H1 (cell line): ENCODE measurements around the gene ZAP70. TPM values are rescaled to one million over a fixed set of nuclear protein-coding genes. Genes with fewer than 3 reads are reported as not detected.

Source experiments
- CTCF ChIA-PET: fragments of 300-600 bp; sonication (Branson Sonifier 250); formaldehyde crosslinking; loops from one replicate; lab custom pipeline; 2021; ENCODE audit not compliant: partially characterized antibody; lab: Charles Lee
- POLR2A ChIA-PET: fragments of 300-600 bp; sonication (Branson Sonifier 250); formaldehyde crosslinking; loops from one replicate; lab custom pipeline; 2021; ENCODE audit warnings: inconsistent platforms; ENCODE audit not compliant: partially characterized antibody; lab: Charles Lee
- DNase-seq, 2 experiments: peaks; one replicate each; pipeline versions ENCODE4 v3.0.0 to v3.0.0-alpha.2; 2010 to 2022; ENCODE audit warnings: low spot score in 2 of 2, low read depth in 1 of 2, mixed read lengths in 1 of 2
- FAIRE-seq: peaks from 2 replicates; lab custom pipeline; 2011; peaks lifted over from hg19 to GRCh38; lab: Jason Lieb, UNC
- H2AFZ ChIP-seq: 2 replicates; pipeline ENCODE4 v1.8.1; 2012; ENCODE audit warnings: low read length, inconsistent platforms
- H2AK5ac ChIP-seq: 2 replicates; pipeline ENCODE4 v1.6.1; 2013; ENCODE audit warnings: low read depth, low read length
- H2BK120ac ChIP-seq: replicated peaks from 2 replicates; pipeline ENCODE3; 2013; ENCODE audit warnings: low read depth, low read length, inconsistent platforms
- H2BK12ac ChIP-seq: 2 replicates; pipeline ENCODE4 v1.6.1; 2013; ENCODE audit warnings: low read depth, low read length
- H2BK15ac ChIP-seq: 2 replicates; pipeline ENCODE4 v1.6.1; 2013; ENCODE audit warnings: low read length
- H2BK20ac ChIP-seq: 2 replicates; pipeline ENCODE4 v1.6.1; 2013; ENCODE audit warnings: low read length
- H2BK5ac ChIP-seq: 2 replicates; pipeline ENCODE4 v1.6.1; 2013; ENCODE audit warnings: low read depth, low read length
- H3K14ac ChIP-seq: 2 replicates; pipeline ENCODE4 v1.6.1; 2013; ENCODE audit warnings: inconsistent platforms; ENCODE audit not compliant: insufficient read length
- H3K18ac ChIP-seq: 2 replicates; pipeline ENCODE4 v1.6.1; 2013; ENCODE audit warnings: low read length; ENCODE audit errors: extremely low read depth
- H3K23ac ChIP-seq: 2 replicates; pipeline ENCODE4 v1.6.1; 2013; ENCODE audit warnings: inconsistent platforms; ENCODE audit not compliant: insufficient read length
- H3K23me2 ChIP-seq: 2 replicates; pipeline ENCODE4 v1.6.1; 2013; ENCODE audit warnings: low read depth, low read length
- H3K27ac ChIP-seq: 2 replicates; pipeline ENCODE4 v1.6.1; 2011; ENCODE audit warnings: low read depth, low read length, inconsistent platforms
- H3K27me3 ChIP-seq, 4 experiments: replicated peaks in 1 of 4; 1 replicate in 1 of 4; 2 replicates in 3 of 4; pipeline versions ENCODE4 v1.6.1 to v1.8.1; 2011 to 2013; ENCODE audit warnings: low read length in 3 of 4, mild to moderate bottlenecking in 3 of 4, inconsistent platforms in 2 of 4, mixed read lengths in 2 of 4, moderate library complexity in 1 of 4; ENCODE audit not compliant: control insufficient read depth in 3 of 4, insufficient read depth in 3 of 4; ENCODE audit errors: extremely low read depth in 1 of 4
- H3K36me3 ChIP-seq, 4 experiments: 2 replicates each; pipeline versions ENCODE4 v1.6.1 to v1.8.1; 2011 to 2013; ENCODE audit warnings: mild to moderate bottlenecking in 4 of 4, low read length in 3 of 4, moderate library complexity in 2 of 4, control low read depth in 1 of 4, inconsistent platforms in 1 of 4; ENCODE audit not compliant: insufficient read depth in 4 of 4, control insufficient read depth in 2 of 4
- H3K4ac ChIP-seq: replicated peaks from 2 replicates; pipeline ENCODE3; 2013; ENCODE audit warnings: low read length, low read depth, mixed read lengths, inconsistent platforms; ENCODE audit not compliant: insufficient read length
- H3K4me1 ChIP-seq, 4 experiments: replicated peaks in 1 of 4; 1 replicate in 1 of 4; 2 replicates in 3 of 4; pipeline versions ENCODE4 v1.6.1 to v1.8.1; 2011 to 2013; ENCODE audit warnings: low read length in 3 of 4, inconsistent platforms in 2 of 4, mixed read lengths in 1 of 4; ENCODE audit not compliant: insufficient read depth in 4 of 4, control insufficient read depth in 3 of 4
- H3K4me2 ChIP-seq, 2 experiments: 2 replicates each; pipeline versions ENCODE4 v1.6.1 to v1.8.1; 2011 to 2013; ENCODE audit warnings: low read depth in 2 of 2, low read length in 2 of 2, control low read depth in 1 of 2, inconsistent platforms in 1 of 2, mild to moderate bottlenecking in 1 of 2; ENCODE audit not compliant: insufficient read depth in 1 of 2
- H3K4me3 ChIP-seq, 4 experiments: fragments of 200-600, 300-600 bp in 1 of 4; sonication (generic), shearing (Covaris generic), sonication (Bioruptor Twin) in 1 of 4; 2 replicates each; pipeline versions ENCODE4 v1.5.1 to v1.8.1; 2011 to 2016; ENCODE audit warnings: low read length in 4 of 4, low read depth in 3 of 4, control low read depth in 2 of 4, inconsistent platforms in 2 of 4, mild to moderate bottlenecking in 2 of 4, mixed read lengths in 1 of 4, moderate library complexity in 1 of 4; ENCODE audit not compliant: insufficient read depth in 2 of 4; ENCODE audit errors: extremely low read depth in 1 of 4
- H3K56ac ChIP-seq: replicated peaks from 2 replicates; pipeline ENCODE3; 2013; ENCODE audit warnings: low read depth, mild to moderate bottlenecking, mixed read lengths, low read length, inconsistent platforms; ENCODE audit not compliant: insufficient read length
- H3K79me1 ChIP-seq: 2 replicates; pipeline ENCODE4 v1.6.1; 2013; ENCODE audit warnings: low read depth, low read length, control low read depth
- H3K79me2 ChIP-seq, 2 experiments: 2 replicates each; pipeline versions ENCODE4 v1.6.1 to v1.8.1; 2012 to 2013; ENCODE audit warnings: low read length in 2 of 2, mild to moderate bottlenecking in 2 of 2, inconsistent platforms in 1 of 2; ENCODE audit not compliant: insufficient read depth in 2 of 2, control insufficient read depth in 1 of 2
- H3K9ac ChIP-seq, 4 experiments: replicated peaks in 1 of 4; 1 replicate in 1 of 4; 2 replicates in 3 of 4; pipeline versions ENCODE4 v1.6.1 to v1.8.1; 2011 to 2013; ENCODE audit warnings: low read depth in 3 of 4, low read length in 3 of 4, control low read depth in 2 of 4, mild to moderate bottlenecking in 2 of 4, moderate library complexity in 2 of 4, inconsistent platforms in 1 of 4; ENCODE audit errors: extremely low read depth in 1 of 4
- H3K9me3 ChIP-seq, 2 experiments: 2 replicates each; pipeline versions ENCODE4 v1.6.1 to v1.8.1; 2012 to 2013; ENCODE audit warnings: mild to moderate bottlenecking in 2 of 2, moderate library complexity in 2 of 2, control low read depth in 1 of 2, inconsistent platforms in 1 of 2, low read depth in 1 of 2, low read length in 1 of 2, mixed read lengths in 1 of 2; ENCODE audit not compliant: insufficient read depth in 2 of 2
- H4K20me1 ChIP-seq, 2 experiments: replicated peaks in 1 of 2; 2 replicates each; pipeline versions ENCODE3 to v1.8.1; 2011 to 2013; ENCODE audit warnings: inconsistent platforms in 2 of 2, low read length in 2 of 2, mild to moderate bottlenecking in 1 of 2; ENCODE audit not compliant: insufficient read depth in 2 of 2, control insufficient read depth in 1 of 2
- H4K5ac ChIP-seq: 2 replicates; pipeline ENCODE4 v1.6.1; 2013; ENCODE audit warnings: low read length, low read depth, mixed read lengths, inconsistent platforms; ENCODE audit not compliant: insufficient read length
- H4K8ac ChIP-seq: 2 replicates; pipeline ENCODE4 v1.8.0; 2013; ENCODE audit warnings: mild to moderate bottlenecking, moderate library complexity, low read length, inconsistent platforms; ENCODE audit not compliant: insufficient read depth; ENCODE audit errors: extremely low read depth
- H4K91ac ChIP-seq: replicated peaks from 2 replicates; pipeline ENCODE3; 2013; ENCODE audit warnings: low read length, mixed read lengths, inconsistent platforms; ENCODE audit not compliant: insufficient read length
- BRCA1 ChIP-seq: IDR thresholded peaks from 2 replicates; pipeline ENCODE4 v1.6.1; 2012; ENCODE audit warnings: low read depth, low read length, improper control_type of control experiment
- CBX5 ChIP-seq: fragments of 300-800, 300-1000 bp; sonication (generic); IDR thresholded peaks from 2 replicates; pipeline ENCODE4 v1.7.1; 2016; ENCODE audit warnings: antibody characterized with exemption, low read length, low read depth
- CHD1 ChIP-seq: IDR thresholded peaks from 2 replicates; pipeline ENCODE4 v1.6.1; 2012; ENCODE audit warnings: low read depth, low read length, improper control_type of control experiment
- EGR1 ChIP-seq: IDR thresholded peaks from 2 replicates; pipeline ENCODE4 v1.6.1; 2011; ENCODE audit warnings: low read depth, low read length, borderline replicate concordance
- HDAC6 ChIP-seq: IDR thresholded peaks from one replicate; pipeline ENCODE4 v1.7.1; 2012; ENCODE audit warnings: low read depth, mild to moderate bottlenecking, inconsistent platforms, low read length, moderate library complexity
- JUN ChIP-seq: IDR thresholded peaks from 2 replicates; pipeline ENCODE4 v1.6.1; 2011; ENCODE audit warnings: low read depth, mild to moderate bottlenecking, improper control_type of control experiment, low read length
- JUND ChIP-seq: IDR thresholded peaks from 2 replicates; pipeline ENCODE4 v1.6.1; 2011; ENCODE audit warnings: mild to moderate bottlenecking, improper control_type of control experiment, low read length
- KDM4A ChIP-seq: IDR thresholded peaks from one replicate; pipeline ENCODE4 v1.7.1; 2012; ENCODE audit warnings: low read depth, mild to moderate bottlenecking, moderate library complexity, low read length, inconsistent platforms; ENCODE audit not compliant: severe bottlenecking
- POLR2A ChIP-seq, 2 experiments: IDR thresholded peaks; 1 replicate in 1 of 2; 2 replicates in 1 of 2; pipeline ENCODE4 v1.6.1; 2011; ENCODE audit warnings: low read depth in 2 of 2, low read length in 2 of 2, mild to moderate bottlenecking in 2 of 2; ENCODE audit errors: control extremely low read depth in 1 of 2
- RXRA ChIP-seq: IDR thresholded peaks from 2 replicates; pipeline ENCODE4 v1.6.1; 2011; ENCODE audit warnings: low read depth, mild to moderate bottlenecking, low read length, moderate library complexity; ENCODE audit not compliant: insufficient read depth
- TAF7 ChIP-seq: optimal IDR thresholded peaks from 2 replicates; pipeline ENCODE3; 2011; ENCODE audit warnings: low read depth, mild to moderate bottlenecking, inconsistent platforms, low read length, moderate library complexity, borderline replicate concordance
- YY1 ChIP-seq: IDR thresholded peaks from 2 replicates; pipeline ENCODE4 v1.6.1; 2011; ENCODE audit warnings: low read depth, mild to moderate bottlenecking, low read length
- ZNF274 ChIP-seq: IDR thresholded peaks from 2 replicates; pipeline ENCODE4 v1.7.0; 2012; ENCODE audit warnings: low read length, borderline replicate concordance; ENCODE audit errors: extremely low read depth
- WGBS, 2 experiments: shearing (Covaris generic) in 1 of 2; methylation state at CpG; one replicate each; pipeline versions ENCODE4 v1.1.6 to v1.1.7; 2013 to 2015; ENCODE audit warnings: low lambda C conversion rate in 2 of 2, mixed read lengths in 2 of 2, inconsistent platforms in 1 of 2, low coverage in 1 of 2, missing lambda C conversion rate in 1 of 2; ENCODE audit not compliant: insufficient replicate concordance in 2 of 2, insufficient coverage in 1 of 2, insufficient read length in 1 of 2; ENCODE audit errors: extremely low coverage in 1 of 2, missing lambda C conversion rate in 1 of 2; 5-methylcytosine and 5-hydroxymethylcytosine counted together
- polyA plus RNA-seq, 7 experiments: library from polyadenylated mRNA; depleted of rRNA in 3 of 7; stranded (reverse) in 5 of 7; unstranded in 2 of 7; fragments of >200 nt in 5 of 7; fragments of 200-250 nt in 2 of 7; gene quantifications; 1 replicate in 5 of 7; 2 replicates in 1 of 7; 4 replicates in 1 of 7; pipeline versions ENCODE4 v1.2.1 to v1.2.3, GENCODE V29; 2011 to 2013; ENCODE audit warnings: missing spikeins in 2 of 7, mixed read lengths in 2 of 7
- total RNA-seq: library from RNA; stranded (reverse); fragmentation: NEBNext Ultra II Directional; extraction: Animal tissue kit (Norgen Biotek cat#: 25700); gene quantifications from 2 replicates; pipeline ENCODE4 v1.2.1, GENCODE V29; 2021
- TF ChIP-seq, protein P1 (sequence below): IDR thresholded peaks from 2 replicates; pipeline ENCODE4 v1.6.1; 2012; ENCODE audit warnings: inconsistent platforms

The ZAP70 gene
- total and polyA plus RNA-seq, 2 of the 8 experiments (the other 6 are each of a cell fraction or from before 2014, with no cell fraction given) = 0.15 TPM; not detected in 1

DNA sequence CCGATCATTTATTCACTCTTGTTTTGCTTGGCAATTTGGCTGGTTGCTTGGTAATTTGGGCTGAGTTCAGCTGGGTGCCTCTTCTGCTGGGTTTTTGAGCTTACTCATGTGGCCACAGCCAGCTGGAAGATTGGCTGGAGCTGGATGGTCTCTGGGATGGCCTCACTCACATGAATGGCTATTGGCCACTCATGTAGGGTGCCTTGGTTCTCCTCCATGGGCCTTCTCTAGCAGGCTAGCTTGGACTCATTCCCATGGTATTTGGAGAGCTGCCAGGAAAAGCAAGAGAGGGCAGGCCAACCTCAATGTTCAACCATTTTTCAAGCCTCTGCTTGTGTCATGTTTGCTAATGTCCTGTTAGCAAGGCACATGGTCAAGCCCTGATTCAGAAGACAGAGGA, 16.9 kb downstream of the ZAP70 start:
- CTCF ChIA-PET = interaction anchor here (0.8 to 11.0 kb wide), 4 partner anchors 11 to 139 kb away, joined by 4 to 105 read pairs (median 6); no protein-coding TSS in a partner anchor
- TF ChIP-seq KDM4A = no peak
- no peak for TF ChIP-seq ZNF274
- TF ChIP-seq POLR2A (IDR thresholded peaks at IDR 0.05; ENCODE audit: control extremely low read depth in 1 of 2, low read depth in 2 of 2, low read length in 2 of 2) = no peak
- TF ChIP-seq JUND = no peak
- no peak for TF ChIP-seq CBX5
- TF ChIP-seq BRCA1 = no peak
- no peak for TF ChIP-seq YY1
- TF ChIP-seq, protein P1, sequence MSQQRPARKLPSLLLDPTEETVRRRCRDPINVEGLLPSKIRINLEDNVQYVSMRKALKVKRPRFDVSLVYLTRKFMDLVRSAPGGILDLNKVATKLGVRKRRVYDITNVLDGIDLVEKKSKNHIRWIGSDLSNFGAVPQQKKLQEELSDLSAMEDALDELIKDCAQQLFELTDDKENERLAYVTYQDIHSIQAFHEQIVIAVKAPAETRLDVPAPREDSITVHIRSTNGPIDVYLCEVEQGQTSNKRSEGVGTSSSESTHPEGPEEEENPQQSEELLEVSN = no peak
- TF ChIP-seq CHD1 = no peak
- no peak for TF ChIP-seq RXRA
- no peak for TF ChIP-seq HDAC6
- no peak for TF ChIP-seq TAF7
- no peak for TF ChIP-seq JUN
- TF ChIP-seq EGR1 = no peak

More for the DNA sequence above, 16.9 kb downstream of the ZAP70 start:
- H3K18ac ChIP-seq = no peak overlapping the region
- no peaks in the 10 kb centered on the region for H3K9me3 ChIP-seq
- peaks cover 0 to 2% of the 10 kb centered on the region in 2 experiments for H4K20me1 ChIP-seq
- DNase-seq (no peak), FAIRE-seq (no peak)
- no peak overlapping the region for H2BK5ac ChIP-seq
- no peak overlapping the region for H3K4me3 ChIP-seq
- WGBS, 2 experiments = 91% methylated on average over 1 of the region's 1 CpG; no CpG with 5 or more reads in 1 of the 2 experiments
- no peak overlapping the region for H2BK120ac ChIP-seq
- no peak overlapping the region for H4K91ac ChIP-seq
- POLR2A ChIA-PET = interaction anchor here (1.1 kb wide), 1 partner anchor 11 kb away, joined by 3 read pairs; no protein-coding TSS in a partner anchor
- no peak overlapping the region for H3K56ac ChIP-seq
- no peaks in the 10 kb centered on the region for H3K79me1 ChIP-seq
- no peaks in the 10 kb centered on the region for H3K4me1 ChIP-seq
- no peaks in the 10 kb centered on the region for H3K79me2 ChIP-seq
- H2BK20ac ChIP-seq = no peak overlapping the region
- no peak overlapping the region for H3K4me2 ChIP-seq
- no peak overlapping the region for H4K5ac ChIP-seq
- no peak overlapping the region for H3K23ac ChIP-seq
- no peaks in the 10 kb centered on the region for H3K36me3 ChIP-seq
- no peak overlapping the region for H2AFZ ChIP-seq
- no peaks in the 10 kb centered on the region for H3K27me3 ChIP-seq
- no peak overlapping the region for H3K9ac ChIP-seq
- H2BK12ac ChIP-seq = no peak overlapping the region
- no peak overlapping the region for H2BK15ac ChIP-seq
- no peaks in the 10 kb centered on the region for H3K23me2 ChIP-seq
- H3K4ac ChIP-seq = no peak overlapping the region
- H2AK5ac ChIP-seq = no peak overlapping the region
- H3K27ac ChIP-seq = no peak overlapping the region
- H4K8ac ChIP-seq = no peak overlapping the region
- H3K14ac ChIP-seq = no peak overlapping the region
